SU-DHL-6 (cell line): ENCODE measurements around the gene FBH1.

Source experiments
- H2AFZ ChIP-seq: fragments of 200-600 bp; sonication (generic); 2 replicates; pipeline ENCODE4 v1.6.1; 2014; ENCODE audit warnings: low read depth, mild to moderate bottlenecking, moderate library complexity, mixed read lengths, antibody characterized with exemption, low read length; ENCODE audit not compliant: severe bottlenecking
- H3F3A ChIP-seq: fragments of 200-600 bp; shearing (Covaris generic); 2 replicates; pipeline ENCODE4 v1.6.0; 2016; ENCODE audit warnings: antibody characterized with exemption, mild to moderate bottlenecking; ENCODE audit not compliant: insufficient read depth
- H3K27ac ChIP-seq: fragments of 200-600 bp; sonication (generic); 2 replicates; pipeline ENCODE4 v1.5.1; 2016; ENCODE audit warnings: low read depth, mild to moderate bottlenecking, low read length, moderate library complexity, mixed read lengths
- H3K27me3 ChIP-seq: fragments of 200-600 bp; sonication (generic), shearing (Covaris generic); 2 replicates; pipeline ENCODE4 v1.6.0; 2014; ENCODE audit warnings: mild to moderate bottlenecking, low read length
- H3K36me3 ChIP-seq: fragments of 200-600 bp; sonication (generic); 2 replicates; pipeline ENCODE4 v1.6.1; 2014; ENCODE audit warnings: mild to moderate bottlenecking, low read length, mixed read lengths
- H3K4me2 ChIP-seq: fragments of 300-600, 200-600 bp; shearing (Covaris generic), sonication (generic); 2 replicates; pipeline ENCODE4 v1.6.0; 2014; ENCODE audit warnings: low read length, low read depth, mild to moderate bottlenecking; ENCODE audit not compliant: poor library complexity, severe bottlenecking
- H3K4me3 ChIP-seq: fragments of 200-600 bp; sonication (generic); 2 replicates; pipeline ENCODE4 v1.5.1; 2014; ENCODE audit warnings: antibody characterized with exemption, low read length, mild to moderate bottlenecking, mixed read lengths; ENCODE audit not compliant: insufficient read depth, poor library complexity, severe bottlenecking
- H3K79me2 ChIP-seq: fragments of 200-600 bp; sonication (generic); 2 replicates; pipeline ENCODE4 v1.6.1; 2014; ENCODE audit warnings: mild to moderate bottlenecking, low read length, moderate library complexity; ENCODE audit not compliant: insufficient read depth
- H3K9ac ChIP-seq: fragments of 200-600 bp; sonication (generic); 2 replicates; pipeline ENCODE4 v1.7.0; 2014; ENCODE audit warnings: mild to moderate bottlenecking, low read length
- H3K9me2 ChIP-seq: fragments of 200-600 bp; sonication (generic); replicated peaks from 2 replicates; pipeline ENCODE4 v1.6.1; 2014; ENCODE audit warnings: low read length; ENCODE audit not compliant: insufficient read depth
- H3K9me3 ChIP-seq: fragments of 200-600 bp; sonication (generic); 2 replicates; pipeline ENCODE4 v1.6.1; 2014; ENCODE audit warnings: low read length, mixed read lengths; ENCODE audit not compliant: insufficient read depth
- H4K20me1 ChIP-seq: fragments of 200-600 bp; sonication (generic); 2 replicates; pipeline ENCODE4 v1.6.1; 2014; ENCODE audit warnings: low read depth, mild to moderate bottlenecking, antibody characterized with exemption, low read length, moderate library complexity, mixed read lengths
- CTCF ChIP-seq: fragments of 200-600 bp; sonication (generic); IDR thresholded peaks from one replicate; pipeline ENCODE4 v1.5.1; 2017; ENCODE audit warnings: antibody characterized with exemption, mild to moderate bottlenecking, low read length, moderate library complexity; ENCODE audit not compliant: insufficient read depth, poor library complexity, severe bottlenecking
- EZH2phosphoT487 ChIP-seq: fragments of 200-600 bp; sonication (generic), shearing (Covaris generic); conservative IDR thresholded peaks from 2 replicates; pipeline ENCODE4 v1.6.1; 2018; ENCODE audit warnings: mild to moderate bottlenecking, antibody characterized with exemption, low read length, moderate library complexity, mixed read lengths

FBH1 gene

DNA sequence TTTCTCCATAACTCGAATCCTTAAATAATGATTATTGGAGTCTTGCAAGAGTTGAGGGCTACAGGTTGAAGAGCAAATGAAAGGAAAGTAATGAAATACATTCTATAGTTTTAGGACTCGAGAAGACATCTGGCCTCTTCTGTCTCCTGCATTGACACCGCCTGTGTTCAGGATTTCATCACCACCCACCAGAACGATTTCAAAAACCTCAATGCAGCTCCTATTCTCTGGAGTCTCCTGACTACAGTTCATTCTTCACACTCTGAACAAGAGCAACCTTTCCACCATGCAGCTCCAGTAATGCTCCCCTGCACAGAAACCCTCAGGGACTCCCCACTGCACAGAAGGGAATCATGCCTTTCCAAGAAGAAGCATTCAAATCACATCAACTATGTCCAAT lies 81.8 kb downstream of the FBH1 start:
- Histone ChIP-seq H3K4me3 (no peak overlapping the region), H3K79me2 (no peaks in the 10 kb centered on the region), H3F3A (no peaks in the 10 kb centered on the region), H3K27me3 (no peaks in the 10 kb centered on the region), H2AFZ (no peak overlapping the region), H3K9me2 (no peaks in the 10 kb centered on the region), H3K36me3 (no peaks in the 10 kb centered on the region), H3K9me3 (no peaks in the 10 kb centered on the region), H3K9ac (no peak overlapping the region), H3K4me2 (no peak overlapping the region), H3K27ac (no peak overlapping the region), H4K20me1 (no peaks in the 10 kb centered on the region)
- no peak for TF ChIP-seq CTCF
- no peak for TF ChIP-seq EZH2phosphoT487

GRCh38 chr10:5973069-5973468 lies 83.0 kb downstream of the FBH1 start:
- Histone ChIP-seq H3K9me3 (no peaks in the 10 kb centered on the region), H3K36me3 (no peaks in the 10 kb centered on the region), H3K9me2 (no peaks in the 10 kb centered on the region), H3K27ac (no peak overlapping the region), H4K20me1 (no peaks in the 10 kb centered on the region), H3K27me3 (no peaks in the 10 kb centered on the region), H3F3A (no peaks in the 10 kb centered on the region), H3K4me3 (no peak overlapping the region), H3K4me2 (no peak overlapping the region), H3K9ac (no peak overlapping the region), H3K79me2 (no peaks in the 10 kb centered on the region), H2AFZ (no peak overlapping the region)
- TF ChIP-seq EZH2phosphoT487: no peak

GRCh38 chr10:5975641-5976473 lies 85.8 kb downstream of the FBH1 start:
- Histone ChIP-seq H3K4me2 (no peak overlapping the region), H3K36me3 (no peaks in the 10 kb centered on the region), H3K27ac (no peak overlapping the region), H3K79me2 (no peaks in the 10 kb centered on the region), H3F3A (no peaks in the 10 kb centered on the region), H3K9ac (no peak overlapping the region), H3K9me3 (no peaks in the 10 kb centered on the region), H4K20me1 (no peaks in the 10 kb centered on the region), H3K27me3 (no peaks in the 10 kb centered on the region), H3K4me3 (no peak overlapping the region), H3K9me2 (no peaks in the 10 kb centered on the region), H2AFZ (no peak overlapping the region)
- TF ChIP-seq EZH2phosphoT487 (no peak), CTCF (no peak)
